Glutamatergic neuron (in vitro differentiated cells): ENCODE results near the gene NIPAL4. TPM values are rescaled to one million over a fixed set of nuclear protein-coding genes. Genes with fewer than 3 reads are reported as not detected.
"Not testable (repeated sequence)": the region's sequence is repeated elsewhere in the genome, so short reads cannot be mapped to it uniquely, and the experiment has no call there.

Experiments
- DNase-seq: peaks from one replicate; pipeline ENCODE4 v3.0.0; 2022
- H3K27ac Mint-ChIP-seq: one replicate; pipeline ENCODE4 v1.8.0; 2020; ENCODE audit warnings: mild to moderate bottlenecking, mixed read lengths, inconsistent platforms; ENCODE audit not compliant: unreplicated experiment
- H3K27me3 Mint-ChIP-seq: one replicate; pipeline ENCODE4 v1.8.0; 2020; ENCODE audit warnings: mild to moderate bottlenecking, moderate library complexity, mixed read lengths, inconsistent platforms; ENCODE audit not compliant: unreplicated experiment
- H3K36me3 Mint-ChIP-seq: one replicate; pipeline ENCODE4 v1.8.0; 2020; ENCODE audit warnings: mild to moderate bottlenecking, mixed read lengths, inconsistent platforms; ENCODE audit not compliant: unreplicated experiment
- H3K4me1 Mint-ChIP-seq: one replicate; pipeline ENCODE4 v1.8.0; 2020; ENCODE audit warnings: mild to moderate bottlenecking, low read depth, mixed read lengths, inconsistent platforms; ENCODE audit not compliant: unreplicated experiment
- H3K4me3 Mint-ChIP-seq: one replicate; pipeline ENCODE4 v1.8.0; 2020; ENCODE audit warnings: mild to moderate bottlenecking, mixed read lengths, inconsistent platforms; ENCODE audit not compliant: unreplicated experiment
- H3K9me3 Mint-ChIP-seq: one replicate; pipeline ENCODE4 v1.8.0; 2020; ENCODE audit warnings: mild to moderate bottlenecking, moderate library complexity, mixed read lengths, inconsistent platforms; ENCODE audit not compliant: unreplicated experiment
- total RNA-seq: library from RNA; stranded (reverse); fragmentation: NEBNext Ultra II Directional; extraction: Animal tissue kit (Norgen Biotek cat#: 25700); gene quantifications from one replicate; pipeline ENCODE4 v1.2.1, GENCODE V29; 2021; ENCODE audit not compliant: unreplicated experiment
- TF ChIP-seq, protein P1 (sequence below): fragments of 200-600 bp; sonication (generic); IDR thresholded peaks from one replicate; pipeline ENCODE4 v1.5.0; 2021; ENCODE audit not compliant: partially characterized antibody, unreplicated experiment

NIPAL4 gene
- total RNA-seq, 1 donor from 2014 or later = not detected

DNA sequence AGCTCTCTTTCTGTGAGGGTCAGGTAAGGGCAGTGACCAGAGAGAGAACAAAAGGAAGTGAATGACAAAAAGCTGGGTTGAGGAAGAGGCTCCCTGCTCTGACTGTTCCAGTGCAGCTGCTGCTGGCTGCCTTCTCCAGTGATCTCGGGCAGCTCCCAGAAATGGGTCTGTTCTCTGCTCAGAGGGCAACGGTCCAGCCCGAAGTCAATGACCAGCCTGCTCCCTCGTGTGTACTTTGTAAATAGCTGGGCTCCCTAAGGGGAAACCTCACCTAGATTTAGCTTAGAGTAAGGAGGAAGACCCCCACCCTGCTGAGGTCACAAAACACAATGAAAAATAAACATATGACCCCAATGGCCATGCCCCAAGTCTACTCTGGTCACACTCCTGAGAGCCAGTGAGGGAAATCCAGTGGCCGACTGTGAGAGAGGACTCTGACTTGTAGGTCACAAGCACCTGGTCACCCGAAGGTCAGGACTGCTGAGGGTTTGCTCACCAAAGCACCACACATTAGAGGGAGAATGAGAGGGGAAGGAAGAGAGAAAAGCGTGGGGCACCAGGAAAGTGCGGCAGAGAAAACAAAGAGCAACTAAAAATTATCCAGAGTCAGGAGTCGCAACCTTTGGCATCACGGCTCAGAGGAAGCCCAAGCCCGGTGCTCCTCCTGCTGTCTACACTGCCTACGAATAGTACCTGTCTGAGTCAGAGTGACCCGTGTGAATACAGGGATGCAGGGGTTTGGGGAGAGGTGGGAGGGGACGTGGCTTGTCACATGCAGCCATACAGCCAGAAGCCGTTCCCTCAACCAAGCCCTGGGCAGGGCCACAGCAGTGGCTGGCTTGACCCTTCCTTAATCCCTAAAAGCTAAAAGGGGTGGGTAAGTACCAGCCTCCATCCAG is 19.8 kb downstream of the NIPAL4 start:
- Mint-ChIP-seq H3K27ac (no peak overlapping the region), H3K36me3 (peaks cover 4% of the 10 kb centered on the region)
- no peak for DNase-seq

DNA sequence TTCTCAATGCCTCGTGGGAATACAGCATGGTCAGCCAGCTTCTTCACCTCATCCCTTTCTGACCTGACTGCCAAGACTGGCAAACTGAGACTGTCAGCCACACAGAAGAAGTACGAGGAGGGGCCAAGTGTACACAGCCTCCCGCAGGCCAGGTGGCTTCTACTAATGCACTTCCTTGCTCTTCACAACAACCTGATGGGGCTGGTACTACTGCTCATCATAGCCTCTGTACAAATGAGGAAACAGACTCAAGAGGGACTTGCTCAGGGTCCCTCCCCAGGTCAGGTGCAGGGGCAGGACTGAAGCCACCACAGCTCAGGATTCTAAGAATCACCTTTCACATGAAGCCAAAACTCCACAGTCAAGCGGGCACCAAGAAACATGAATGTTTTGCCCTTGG is 21.3 kb downstream of the NIPAL4 start:
- Mint-ChIP-seq H3K4me3 (no peak overlapping the region), H3K36me3 (peaks cover 4% of the 10 kb centered on the region), H3K27me3 (peaks cover 2% of the 10 kb centered on the region), H3K4me1 (peaks cover 3% of the 10 kb centered on the region), H3K27ac (no peak overlapping the region), H3K9me3 (peaks cover 6% of the 10 kb centered on the region)
- no peak for DNase-seq
- TF ChIP-seq, protein P1, sequence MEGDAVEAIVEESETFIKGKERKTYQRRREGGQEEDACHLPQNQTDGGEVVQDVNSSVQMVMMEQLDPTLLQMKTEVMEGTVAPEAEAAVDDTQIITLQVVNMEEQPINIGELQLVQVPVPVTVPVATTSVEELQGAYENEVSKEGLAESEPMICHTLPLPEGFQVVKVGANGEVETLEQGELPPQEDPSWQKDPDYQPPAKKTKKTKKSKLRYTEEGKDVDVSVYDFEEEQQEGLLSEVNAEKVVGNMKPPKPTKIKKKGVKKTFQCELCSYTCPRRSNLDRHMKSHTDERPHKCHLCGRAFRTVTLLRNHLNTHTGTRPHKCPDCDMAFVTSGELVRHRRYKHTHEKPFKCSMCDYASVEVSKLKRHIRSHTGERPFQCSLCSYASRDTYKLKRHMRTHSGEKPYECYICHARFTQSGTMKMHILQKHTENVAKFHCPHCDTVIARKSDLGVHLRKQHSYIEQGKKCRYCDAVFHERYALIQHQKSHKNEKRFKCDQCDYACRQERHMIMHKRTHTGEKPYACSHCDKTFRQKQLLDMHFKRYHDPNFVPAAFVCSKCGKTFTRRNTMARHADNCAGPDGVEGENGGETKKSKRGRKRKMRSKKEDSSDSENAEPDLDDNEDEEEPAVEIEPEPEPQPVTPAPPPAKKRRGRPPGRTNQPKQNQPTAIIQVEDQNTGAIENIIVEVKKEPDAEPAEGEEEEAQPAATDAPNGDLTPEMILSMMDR = no peak

More for the DNA sequence above, 19.8 kb downstream of the NIPAL4 start:
- peaks cover 2% of the 10 kb centered on the region for H3K27me3 Mint-ChIP-seq
- H3K4me1 Mint-ChIP-seq = peaks cover 7% of the 10 kb centered on the region
- H3K9me3 Mint-ChIP-seq = peaks cover 8% of the 10 kb centered on the region
- TF ChIP-seq, protein P1 = no peak
- no peak overlapping the region for H3K4me3 Mint-ChIP-seq

DNA sequence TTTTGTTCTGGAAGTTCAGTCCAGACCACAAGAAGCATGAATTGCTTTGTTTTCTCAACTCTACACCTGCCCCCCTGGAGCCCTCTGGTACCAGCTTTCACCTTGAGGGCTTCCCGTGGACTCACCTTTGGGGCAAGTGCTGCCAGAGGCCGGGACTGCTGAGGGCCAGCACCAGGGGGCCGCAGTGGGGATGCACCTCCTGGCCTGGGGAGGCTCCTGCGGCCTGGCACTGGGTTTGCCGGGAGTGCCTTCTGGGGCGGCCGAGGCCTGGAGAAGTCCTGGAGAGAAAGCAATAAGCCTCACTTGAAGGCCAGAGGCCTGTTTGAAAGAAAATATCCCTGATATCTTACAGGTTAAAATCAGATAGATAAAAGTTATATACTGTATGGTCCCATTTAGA is 21.7 kb downstream of the NIPAL4 start:
- peaks cover 5% of the 10 kb centered on the region for H3K4me1 Mint-ChIP-seq
- peaks cover 2% of the 10 kb centered on the region for H3K27me3 Mint-ChIP-seq
- peaks cover 6% of the 10 kb centered on the region for H3K9me3 Mint-ChIP-seq
- peaks cover 8% of the 10 kb centered on the region for H3K36me3 Mint-ChIP-seq
- TF ChIP-seq, protein P1 = no peak
- DNase-seq = no peak
- H3K27ac Mint-ChIP-seq = no peak overlapping the region
- H3K4me3 Mint-ChIP-seq = no peak overlapping the region

DNA sequence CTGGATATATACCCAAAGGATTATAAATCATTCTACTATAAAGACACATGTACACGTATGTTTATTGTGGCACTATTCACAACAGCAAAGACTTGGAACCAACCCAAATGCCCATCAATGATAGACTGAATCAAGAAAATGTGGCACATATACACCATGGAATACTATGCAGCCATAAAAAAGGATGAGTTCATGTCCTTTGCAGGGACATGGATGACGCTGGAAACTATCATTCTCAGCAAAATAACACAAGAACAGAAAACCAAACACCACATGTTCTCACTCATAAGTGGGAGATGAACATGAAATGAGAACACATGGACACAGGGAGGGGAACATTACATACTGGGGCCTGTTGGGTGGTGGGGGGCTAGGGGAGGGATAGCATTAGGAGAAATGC is 22.7 kb downstream of the NIPAL4 start:
- not testable (repeated sequence) for DNase-seq, H3K4me3 Mint-ChIP-seq, H3K9me3 Mint-ChIP-seq, H3K27ac Mint-ChIP-seq, H3K4me1 Mint-ChIP-seq, H3K27me3 Mint-ChIP-seq
- H3K36me3 Mint-ChIP-seq = peaks cover 16% of the 10 kb centered on the region

DNA sequence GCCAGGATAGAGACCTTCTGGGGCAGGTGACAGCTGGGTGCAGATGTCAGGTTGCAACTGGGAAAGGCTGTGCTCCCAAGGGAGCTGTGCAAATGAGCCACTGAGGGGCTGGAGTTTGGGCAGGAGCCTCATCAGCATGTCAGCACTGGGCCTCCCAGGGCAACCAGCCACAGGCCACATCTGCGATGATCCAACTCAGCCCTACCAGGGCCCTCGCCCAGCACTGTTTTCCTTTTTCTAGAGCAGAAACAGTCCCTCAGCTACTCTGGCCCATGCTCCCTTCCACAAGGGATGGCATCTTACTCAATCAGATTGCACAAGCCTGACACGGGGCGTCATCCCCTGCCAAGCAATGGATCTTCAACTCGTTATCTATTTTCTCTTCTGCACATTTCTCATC is 24.8 kb downstream of the NIPAL4 start:
- Mint-ChIP-seq H3K27ac (no peak overlapping the region), H3K4me1 (peaks cover 5% of the 10 kb centered on the region), H3K27me3 (peaks cover 5% of the 10 kb centered on the region), H3K36me3 (peaks cover 18% of the 10 kb centered on the region), H3K9me3 (peaks cover 6% of the 10 kb centered on the region), H3K4me3 (no peak overlapping the region)
- DNase-seq = peak; percentile 50
- TF ChIP-seq, protein P1 = no peak
